ENCODE data around the gene MEN1.

The MEN1 gene

GRCh38 chr11:64800303-64801157 is 9.8 kb downstream of the MEN1 start:
- in situ Hi-C loops (cut with HindIII; ENCODE audit: low pct_unique_long_range_greater_than_20kb, low sequenced_read_pairs), result no loop called here
- no peak for DNase-seq (ENCODE audit: low read depth in 1 of 2, low spot score in 1 of 2)
- no peak for TF ChIP-seq JUND (IDR thresholded peaks at IDR 0.05; ENCODE audit: low read depth)

DNA sequence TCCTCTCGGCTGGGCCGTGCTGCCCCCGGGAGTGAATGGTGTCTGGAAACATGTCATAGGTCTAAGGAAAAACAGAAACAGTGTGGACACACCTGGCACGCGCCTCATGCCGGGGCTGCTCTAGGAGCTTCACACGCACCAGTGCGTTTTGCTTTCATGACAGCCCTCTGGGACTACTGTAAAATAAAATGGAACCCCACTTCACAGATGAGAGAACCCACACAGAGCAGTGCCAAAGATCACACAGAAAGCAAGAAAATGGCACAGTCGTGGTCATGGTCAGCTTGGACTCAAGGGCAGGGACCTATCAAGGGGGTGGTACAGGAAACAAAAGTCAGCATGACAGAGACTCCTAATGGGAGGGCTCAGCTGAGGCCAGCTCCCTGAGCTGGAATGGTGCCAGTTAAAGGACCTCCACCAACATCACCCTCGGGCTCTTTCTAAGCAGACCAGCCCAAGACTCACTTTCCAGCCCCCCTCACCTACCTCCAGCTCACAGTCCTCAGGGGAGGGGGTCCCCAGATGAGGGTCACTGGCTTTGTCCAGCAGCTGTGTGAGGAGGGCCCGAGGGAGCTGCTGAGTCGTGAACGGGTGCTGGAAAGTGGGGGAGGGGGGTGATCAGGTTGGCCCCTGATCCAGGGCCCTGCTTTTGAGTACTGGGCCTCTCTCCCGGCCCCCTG is 10.6 kb downstream of the MEN1 start:
- DNase-seq (ENCODE audit: low read depth in 1 of 2, low spot score in 1 of 2), result no peak
- no peak for TF ChIP-seq JUND (IDR thresholded peaks at IDR 0.05; ENCODE audit: low read depth)
- in situ Hi-C loops (cut with HindIII; ENCODE audit: low pct_unique_long_range_greater_than_20kb, low sequenced_read_pairs), result no loop called here

DNA sequence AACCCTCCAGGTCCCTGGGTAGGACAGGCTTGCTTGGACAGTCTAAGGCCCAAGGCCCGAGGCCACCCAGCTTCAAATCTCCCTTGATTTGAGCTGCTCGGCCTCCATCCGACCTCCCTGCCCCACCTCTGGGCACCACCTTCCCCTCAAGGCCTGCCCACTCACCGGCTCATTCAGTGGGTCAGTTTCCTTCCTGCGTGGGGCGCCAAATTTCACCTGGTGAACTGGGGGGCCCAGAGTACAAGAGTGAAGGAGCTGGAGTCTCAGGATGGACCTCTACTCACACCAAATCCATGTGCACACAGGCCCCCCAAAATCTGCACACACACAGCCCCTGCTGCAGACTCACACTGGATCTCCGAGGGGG is 11.1 kb downstream of the MEN1 start:
- no peak for DNase-seq (ENCODE audit: low read depth in 1 of 2, low spot score in 1 of 2)
- in situ Hi-C loops (cut with HindIII; ENCODE audit: low pct_unique_long_range_greater_than_20kb, low sequenced_read_pairs), result no loop called here
- no peak for TF ChIP-seq JUND (IDR thresholded peaks at IDR 0.05; ENCODE audit: low read depth)

DNA sequence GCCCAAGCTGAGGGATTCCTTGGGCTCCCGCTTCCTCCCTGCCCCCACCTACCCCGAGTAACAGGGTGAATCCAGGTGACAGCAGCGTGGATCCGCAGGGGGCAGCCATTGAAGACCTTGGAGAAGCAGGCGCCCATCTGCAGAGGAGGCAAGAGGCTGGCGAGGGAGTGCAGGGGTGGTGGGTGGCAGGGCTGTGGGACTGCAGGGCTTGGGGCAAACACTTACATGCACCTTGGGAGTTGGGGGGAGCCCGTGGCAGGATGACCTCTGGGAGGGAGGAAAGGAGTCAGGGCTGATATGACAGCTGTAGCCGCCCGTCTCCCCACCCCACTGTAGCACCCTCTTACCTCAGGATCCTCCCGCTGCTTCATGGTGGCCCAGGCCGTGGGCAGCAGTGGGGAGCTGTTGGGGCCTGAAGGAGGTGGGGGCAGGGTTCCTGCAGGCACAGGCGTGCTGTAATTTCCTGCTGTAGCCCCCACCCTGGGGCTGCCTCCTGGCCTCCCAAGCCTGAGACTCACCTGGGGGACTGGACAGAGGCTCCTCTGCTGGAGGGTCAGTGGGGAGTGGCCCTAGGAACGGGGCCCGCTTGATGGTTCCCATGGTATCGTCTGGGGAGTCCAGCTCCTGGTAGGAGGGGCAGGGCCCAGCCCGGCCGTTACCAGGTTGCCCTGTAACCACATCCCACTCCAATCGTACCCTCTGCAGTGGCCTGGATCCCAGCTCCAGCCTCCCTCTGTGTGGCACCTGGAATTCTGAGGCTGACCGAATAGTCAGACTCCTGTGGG is 13.4 kb downstream of the MEN1 start:
- no peak for DNase-seq (ENCODE audit: low read depth in 1 of 2, low spot score in 1 of 2)
- no peak for TF ChIP-seq JUND (IDR thresholded peaks at IDR 0.05; ENCODE audit: low read depth)
- in situ Hi-C loops (cut with HindIII; ENCODE audit: low pct_unique_long_range_greater_than_20kb, low sequenced_read_pairs), result no loop called here

- TF ChIP-seq JUND (IDR thresholded peaks at IDR 0.05; ENCODE audit: low read depth), result no peak
Measured at GRCh38 chr11:64796047-64796756, 14.1 kb downstream of the MEN1 start.

GRCh38 chr11:64794526-64794925 is 15.8 kb downstream of the MEN1 start:
- no peak for DNase-seq (ENCODE audit: low read depth in 1 of 2, low spot score in 1 of 2)
- in situ Hi-C loops (cut with HindIII; ENCODE audit: low pct_unique_long_range_greater_than_20kb, low sequenced_read_pairs), result no loop called here
- no peak for TF ChIP-seq JUND (IDR thresholded peaks at IDR 0.05; ENCODE audit: low read depth)

More at GRCh38 chr11:64796047-64796756, 14.1 kb downstream of the MEN1 start:
- in situ Hi-C loops (cut with HindIII; ENCODE audit: low pct_unique_long_range_greater_than_20kb, low sequenced_read_pairs), result no loop called here
- DNase-seq (ENCODE audit: low read depth in 1 of 2, low spot score in 1 of 2), result no peak

GRCh38 chr11:64793271-64794160 is 16.8 kb downstream of the MEN1 start:
- in situ Hi-C loops (cut with HindIII; ENCODE audit: low pct_unique_long_range_greater_than_20kb, low sequenced_read_pairs), result no loop called here
- TF ChIP-seq JUND (IDR thresholded peaks at IDR 0.05; ENCODE audit: low read depth), result no peak
- no peak for DNase-seq (ENCODE audit: low read depth in 1 of 2, low spot score in 1 of 2)

DNA sequence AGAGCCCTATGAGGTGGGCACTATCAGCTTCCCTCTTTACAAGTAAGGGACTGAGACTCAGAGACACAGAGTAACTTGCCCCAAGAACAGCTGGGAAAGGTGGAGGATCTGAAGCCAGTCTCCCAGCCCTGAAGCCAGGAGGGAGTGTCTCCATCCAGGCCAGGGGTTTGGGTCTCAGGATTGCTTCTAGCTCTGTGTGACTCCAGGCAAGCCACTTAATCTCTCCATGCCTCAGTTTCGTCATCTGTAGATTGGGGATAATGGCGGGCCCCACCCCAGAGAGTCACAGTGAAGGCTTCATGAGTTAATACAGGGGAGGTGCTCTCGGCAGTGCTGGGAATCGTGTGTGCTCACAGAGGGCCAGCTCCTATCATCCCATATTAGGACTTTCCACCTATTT is 17.9 kb downstream of the MEN1 start:
- in situ Hi-C loops (cut with HindIII; ENCODE audit: low pct_unique_long_range_greater_than_20kb, low sequenced_read_pairs), result no loop called here
- no peak for DNase-seq (ENCODE audit: low read depth in 1 of 2, low spot score in 1 of 2)
- no peak for TF ChIP-seq JUND (IDR thresholded peaks at IDR 0.05; ENCODE audit: low read depth)

DNA sequence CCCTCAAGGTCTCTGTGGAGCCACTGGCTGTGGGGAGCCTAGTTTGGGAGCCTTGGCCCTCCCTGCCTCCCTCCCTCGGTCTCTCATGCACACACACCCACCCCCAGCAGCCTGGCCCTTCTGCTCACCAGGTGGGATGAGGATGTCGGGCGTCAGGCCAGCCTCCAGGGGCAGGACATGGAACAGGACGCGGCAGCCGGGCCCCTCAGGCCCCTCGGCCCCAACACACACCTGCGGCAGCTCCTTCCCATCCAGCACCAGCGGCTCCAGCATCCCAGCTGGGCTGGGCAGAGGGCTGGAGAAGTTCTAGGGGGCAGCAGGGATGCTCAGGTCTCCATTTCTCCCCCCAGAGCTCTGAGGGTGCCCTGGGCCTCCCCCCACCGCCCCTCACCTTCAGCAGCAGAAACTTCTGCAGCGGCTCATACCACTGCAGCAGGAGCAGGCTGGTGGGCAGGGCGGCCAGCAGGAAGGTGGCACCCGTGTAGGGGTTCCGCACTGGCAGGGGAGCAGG is 18.5 kb downstream of the MEN1 start:
- in situ Hi-C loops (cut with HindIII; ENCODE audit: low pct_unique_long_range_greater_than_20kb, low sequenced_read_pairs), result no loop called here
- no peak for TF ChIP-seq JUND (IDR thresholded peaks at IDR 0.05; ENCODE audit: low read depth)

DNA sequence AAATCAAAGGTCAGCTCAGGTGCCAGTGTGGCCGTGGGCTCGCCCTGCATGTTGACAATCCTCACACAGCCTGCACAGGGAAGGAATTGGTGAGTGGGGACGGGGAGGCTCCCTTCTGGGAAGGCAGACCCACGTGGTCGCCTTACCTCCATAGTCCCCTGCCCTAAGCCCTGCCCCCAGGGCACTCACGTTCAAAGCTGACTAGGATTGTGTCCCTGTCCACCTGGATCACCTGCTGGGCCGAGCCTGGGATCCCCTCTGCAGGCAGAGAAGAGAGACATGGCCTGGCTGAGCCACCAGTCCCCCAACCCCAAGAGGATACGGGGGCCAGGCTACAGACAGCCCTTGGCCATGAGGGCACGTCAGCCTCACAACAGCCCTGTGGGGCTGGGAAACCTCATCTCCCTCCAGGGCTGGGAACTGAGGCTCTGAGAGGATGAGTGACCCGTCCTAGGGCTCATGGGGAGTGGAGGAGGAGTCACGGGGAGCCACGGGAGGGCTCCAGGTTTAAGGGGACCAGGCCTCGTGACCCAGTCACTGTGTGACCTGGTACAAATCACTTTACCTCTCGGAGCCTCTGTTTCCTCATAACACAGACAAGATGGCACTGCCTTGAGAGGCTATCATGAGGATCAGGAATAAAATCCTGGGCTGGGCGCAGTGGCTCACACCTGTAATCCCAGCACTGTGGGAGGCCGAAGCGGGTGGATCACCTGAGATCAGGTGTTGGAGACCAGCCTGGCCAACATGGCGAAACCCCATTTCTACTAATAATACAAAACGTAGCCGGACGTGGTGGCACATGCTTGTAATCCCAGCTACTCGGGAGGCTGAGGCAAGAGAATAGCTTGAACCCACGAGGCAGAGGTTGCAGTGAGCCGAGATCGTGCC is 19.9 kb downstream of the MEN1 start:
- in situ Hi-C loops (cut with HindIII; ENCODE audit: low pct_unique_long_range_greater_than_20kb, low sequenced_read_pairs), result no loop called here
- no peak for TF ChIP-seq JUND (IDR thresholded peaks at IDR 0.05; ENCODE audit: low read depth)
- DNase-seq (ENCODE audit: low read depth in 1 of 2, low spot score in 1 of 2), result no peak

More for the DNA sequence above, 18.5 kb downstream of the MEN1 start:
- DNase-seq (ENCODE audit: low read depth in 1 of 2, low spot score in 1 of 2), result no peak
